GM19455 (cell line): ENCODE results near the gene NRM.
A peak's percentile ranks its signal among the peaks of the same experiment; 100 is the strongest.

Experiments used
- ATAC-seq: cut with Tn5 transposase; IDR thresholded peaks from one replicate; pipeline ENCODE4 v1.9.1; 2021; ENCODE audit not compliant: unreplicated experiment

NRM gene

DNA sequence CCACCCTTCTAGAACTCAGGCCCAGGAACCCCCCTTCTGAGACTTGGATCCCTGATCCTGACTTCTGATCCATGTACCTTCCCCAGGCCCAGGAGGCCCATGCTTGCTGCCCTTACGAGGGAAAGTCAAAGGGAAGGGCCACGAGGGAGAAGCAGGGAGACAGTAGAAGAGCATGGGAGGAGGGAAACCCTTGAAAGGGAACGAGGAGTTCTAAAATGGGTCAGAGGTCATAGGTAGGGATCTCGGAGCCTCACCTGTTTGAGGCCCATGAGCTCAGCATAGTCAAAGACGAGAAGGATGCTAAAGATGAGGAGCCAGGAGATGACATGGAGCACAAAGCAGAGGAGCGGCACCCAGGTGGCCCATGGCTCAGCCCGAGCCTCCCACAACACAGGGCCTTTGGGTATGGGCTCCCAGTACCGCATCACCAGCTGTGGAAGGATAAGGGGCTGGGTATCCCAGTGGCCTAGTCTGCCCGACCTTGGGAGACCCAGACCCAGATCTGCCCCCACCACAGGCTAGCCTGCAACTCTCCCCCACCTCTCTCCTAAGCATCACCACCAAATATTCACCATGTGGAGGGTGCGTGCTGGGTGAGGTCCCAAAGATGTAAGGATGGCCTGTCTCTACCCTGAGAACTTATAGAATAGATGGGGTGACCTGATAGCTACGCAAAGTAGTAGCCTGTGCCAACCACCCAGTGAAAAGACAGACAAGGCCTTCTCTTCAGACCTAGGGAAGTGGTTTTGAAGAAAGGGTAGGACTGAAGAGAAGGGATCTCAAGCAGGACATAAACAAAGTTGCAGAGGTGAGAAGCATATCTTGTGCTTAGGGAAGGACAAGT is 1.5 kb downstream of the NRM start:
- no peak for ATAC-seq

DNA sequence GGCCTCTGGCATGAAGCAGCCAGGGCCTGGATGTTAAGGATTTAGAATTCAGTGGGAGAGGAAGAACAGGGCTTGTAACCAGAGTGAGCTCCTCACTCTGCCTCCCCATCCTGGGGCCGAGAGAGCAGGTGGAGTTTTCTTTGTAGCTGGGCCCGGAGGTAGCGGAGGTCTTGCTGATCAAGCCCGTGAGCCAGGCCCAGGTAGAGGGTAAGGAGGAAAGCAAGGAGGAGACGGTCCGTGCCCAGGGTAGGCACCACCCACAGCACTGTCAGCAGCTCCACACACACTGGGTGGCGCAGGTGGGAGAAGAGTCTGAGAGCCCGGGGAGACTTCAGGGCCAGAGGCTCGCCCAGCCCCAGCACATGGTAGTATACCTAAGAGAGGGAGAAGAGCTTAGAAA is 2.2 kb downstream of the NRM start:
- no peak for ATAC-seq

DNA sequence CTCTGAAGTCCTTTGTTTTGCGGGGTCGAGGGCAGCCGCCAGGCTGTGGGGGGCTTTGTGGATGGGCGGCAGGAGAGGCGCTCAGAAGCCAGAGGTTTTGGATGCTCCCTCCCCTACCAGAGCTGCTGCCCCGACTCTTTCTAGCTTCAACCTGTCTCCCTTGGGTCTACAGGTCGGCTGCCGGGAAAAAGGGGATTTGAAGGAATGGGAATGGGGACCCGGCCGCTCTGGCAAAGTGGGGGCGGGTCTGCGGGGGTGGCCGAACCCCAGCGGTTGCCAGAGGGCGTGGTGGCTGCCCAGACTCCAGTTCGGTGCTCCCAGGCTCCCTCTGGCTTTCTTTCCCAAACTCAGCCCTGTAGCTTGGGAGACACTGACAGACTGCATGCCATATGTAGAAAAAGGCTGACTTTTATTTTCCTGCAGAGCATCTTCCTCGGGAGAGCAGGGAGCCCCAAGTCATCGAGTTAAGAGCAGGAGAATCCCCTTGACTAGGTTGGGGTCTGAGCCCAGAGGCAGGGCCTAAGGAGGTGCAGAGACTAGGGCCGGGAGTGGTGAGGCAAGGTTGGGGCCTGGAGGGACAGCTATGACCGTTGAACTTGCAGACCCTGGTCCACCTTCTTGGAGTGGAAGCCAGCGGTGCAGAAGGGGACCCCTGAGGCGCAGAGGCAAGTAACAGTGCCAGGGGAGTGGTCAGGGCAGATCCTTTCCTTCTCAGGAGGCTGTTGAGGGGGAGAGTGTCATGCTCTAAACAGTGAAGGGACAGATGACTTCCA is 2.9 kb downstream of the NRM start:
- no peak for ATAC-seq

DNA sequence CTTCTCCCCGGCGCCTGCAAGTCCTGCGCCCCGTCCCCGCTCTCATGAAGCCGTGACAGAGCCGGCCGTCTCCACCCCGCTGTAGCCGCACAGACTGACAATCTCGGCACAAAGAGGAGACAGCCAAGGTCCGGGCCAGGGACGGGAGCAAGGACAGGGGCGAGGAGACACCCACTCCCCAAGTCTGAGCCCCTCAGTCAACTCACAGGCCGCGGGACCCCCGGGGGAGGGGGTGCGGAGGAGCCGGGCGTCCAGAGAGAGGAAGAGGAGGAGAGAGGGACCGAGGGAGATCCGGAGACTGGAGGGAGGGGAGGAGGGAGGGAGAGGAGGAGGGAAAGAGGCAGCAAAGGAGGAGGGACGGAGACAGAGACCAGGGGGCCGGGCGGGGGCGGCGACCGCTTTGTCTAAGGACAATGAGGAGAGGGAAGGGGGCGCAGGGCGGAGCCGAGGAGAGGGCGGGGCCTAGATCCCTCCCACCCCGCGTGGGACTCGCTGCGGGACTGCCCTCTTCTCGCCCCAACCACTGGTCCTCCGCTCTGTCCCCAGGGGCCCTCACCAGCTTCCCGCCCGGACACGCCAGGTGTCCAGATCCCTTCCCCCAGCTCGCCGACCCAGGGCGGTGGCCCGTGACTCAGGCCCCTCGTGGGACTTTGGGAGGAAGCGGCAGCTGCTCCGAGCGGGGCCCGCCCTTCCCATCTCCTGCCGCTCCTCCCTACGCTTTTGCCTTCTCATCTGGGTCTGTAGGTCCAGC is 3.7 kb downstream of the NRM start:
- ATAC-seq: peak; percentile 33

GRCh38 chr6:30686009-30686907 is 4.5 kb downstream of the NRM start, which contains the start of gene PPP1R18:
TSS of gene PPP1R18 (minus strand) at chr6:30686645. CDS start at chr6:30686018, 627 bp downstream.
- no peak for ATAC-seq

GRCh38 chr6:30685157-30686008 is 5.4 kb downstream of the NRM start:
- no peak for ATAC-seq

GRCh38 chr6:30684386-30685156 is 6.2 kb downstream of the NRM start:
- no peak for ATAC-seq

- no peak for ATAC-seq
Observed at GRCh38 chr6:30683980-30684338, 6.8 kb downstream of the NRM start.

GRCh38 chr6:30683183-30683979 is 7.4 kb downstream of the NRM start:
- ATAC-seq: no peak

DNA sequence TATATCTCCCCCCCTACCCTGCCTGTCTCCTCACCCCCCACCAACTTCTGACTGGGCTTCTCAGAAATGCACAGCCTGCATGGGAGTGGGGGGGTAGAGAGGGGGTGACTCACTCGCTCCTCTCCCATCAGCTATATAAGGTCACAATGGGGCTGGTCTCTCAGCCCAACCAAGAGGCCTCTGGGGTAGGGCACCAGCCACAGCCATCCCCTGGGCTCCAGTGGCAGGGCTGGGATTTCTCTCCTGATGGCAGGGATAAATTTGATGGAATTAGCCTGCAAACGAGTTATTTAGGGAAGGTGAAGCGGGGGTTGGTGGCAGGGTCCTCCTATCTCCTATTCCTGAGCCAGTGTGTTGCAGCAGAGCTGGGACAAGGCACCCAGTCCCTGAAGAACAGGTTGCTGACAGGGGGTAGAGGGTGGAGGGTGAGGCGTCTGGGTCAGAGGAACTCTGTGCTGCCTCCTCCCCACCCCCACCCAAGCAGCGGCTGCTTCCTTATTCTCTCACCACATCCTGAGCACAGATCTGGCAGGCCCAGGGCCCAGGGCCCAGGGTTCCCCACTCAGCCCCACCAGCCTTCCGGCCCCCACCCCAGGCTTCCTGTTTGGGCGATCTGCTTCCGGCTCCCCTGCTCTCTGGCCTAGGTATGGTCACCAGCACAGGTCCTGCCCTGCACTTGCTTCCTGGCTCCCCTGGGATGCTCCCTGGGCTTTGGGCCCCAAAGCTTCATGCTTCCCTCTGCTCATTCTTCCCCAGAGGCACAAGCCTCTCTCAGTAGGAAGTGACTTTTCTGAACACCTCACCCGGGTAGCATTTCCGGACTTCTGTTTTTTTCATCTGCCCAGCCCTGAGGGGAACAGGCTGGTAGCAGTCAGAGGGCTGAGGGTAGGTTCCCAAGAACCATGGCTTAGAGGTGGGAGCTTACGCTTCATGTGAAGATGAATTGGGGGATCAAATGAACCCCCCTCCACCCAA is 8.4 kb downstream of the NRM start:
- ATAC-seq: peak; percentile 46

DNA sequence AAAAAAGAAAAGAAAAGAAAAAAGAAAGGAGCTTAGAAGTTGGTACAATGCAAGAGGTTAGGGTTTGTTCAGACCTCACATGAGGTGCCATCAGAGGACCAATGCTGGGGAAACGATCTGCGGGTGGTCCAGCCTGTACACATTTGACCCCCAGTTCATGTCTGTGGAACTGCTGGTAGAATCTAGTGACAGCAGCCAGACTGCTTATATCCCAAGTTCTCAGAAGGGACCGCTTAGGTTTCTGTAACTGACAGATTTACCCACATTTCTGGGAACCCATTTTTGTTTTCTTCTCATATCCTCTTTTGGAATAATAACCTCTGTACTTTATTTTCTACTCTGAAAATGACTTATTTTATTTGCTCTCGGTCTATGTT is 9.0 kb downstream of the NRM start:
- no peak for ATAC-seq

DNA sequence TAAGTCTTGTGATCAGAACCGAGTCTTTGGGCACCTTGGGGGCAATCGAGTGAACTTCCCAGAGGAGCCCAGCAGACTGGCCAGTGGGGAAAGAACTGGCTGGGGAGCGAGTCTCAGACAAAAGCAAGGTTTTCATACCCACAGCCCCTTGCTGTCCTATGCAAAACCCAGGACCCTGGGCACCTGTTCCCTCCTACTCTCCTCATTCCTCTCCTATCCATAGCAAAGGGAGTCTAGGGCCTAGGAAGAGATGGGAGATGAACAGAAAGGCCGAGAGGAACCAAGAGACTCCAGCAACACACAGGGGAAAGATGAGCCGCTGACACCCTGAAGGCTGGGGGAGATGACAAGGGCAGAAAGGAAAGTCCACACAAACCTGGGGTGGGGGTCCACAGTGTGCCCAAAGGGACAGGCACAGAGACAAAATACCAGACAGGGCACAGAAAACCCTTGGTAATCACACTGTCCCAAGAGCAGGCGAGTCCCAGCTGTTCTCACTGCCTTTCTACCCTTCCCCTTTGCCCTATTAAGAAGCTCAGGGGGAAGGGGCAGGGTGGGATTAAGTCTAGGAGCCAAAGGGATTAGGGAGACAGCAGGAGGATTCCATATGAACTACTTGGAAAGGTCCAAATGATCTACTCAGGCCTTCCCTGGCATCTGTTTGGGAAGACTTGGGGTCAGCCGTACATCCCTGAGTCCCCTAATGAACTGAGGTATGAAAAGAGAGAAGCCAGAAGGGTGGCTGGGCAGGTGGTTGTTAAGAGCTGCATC is 10.8 kb downstream of the NRM start:
- no peak for ATAC-seq

- no peak for ATAC-seq
Observed at GRCh38 chr6:30678964-30679726, 11.6 kb downstream of the NRM start.

DNA sequence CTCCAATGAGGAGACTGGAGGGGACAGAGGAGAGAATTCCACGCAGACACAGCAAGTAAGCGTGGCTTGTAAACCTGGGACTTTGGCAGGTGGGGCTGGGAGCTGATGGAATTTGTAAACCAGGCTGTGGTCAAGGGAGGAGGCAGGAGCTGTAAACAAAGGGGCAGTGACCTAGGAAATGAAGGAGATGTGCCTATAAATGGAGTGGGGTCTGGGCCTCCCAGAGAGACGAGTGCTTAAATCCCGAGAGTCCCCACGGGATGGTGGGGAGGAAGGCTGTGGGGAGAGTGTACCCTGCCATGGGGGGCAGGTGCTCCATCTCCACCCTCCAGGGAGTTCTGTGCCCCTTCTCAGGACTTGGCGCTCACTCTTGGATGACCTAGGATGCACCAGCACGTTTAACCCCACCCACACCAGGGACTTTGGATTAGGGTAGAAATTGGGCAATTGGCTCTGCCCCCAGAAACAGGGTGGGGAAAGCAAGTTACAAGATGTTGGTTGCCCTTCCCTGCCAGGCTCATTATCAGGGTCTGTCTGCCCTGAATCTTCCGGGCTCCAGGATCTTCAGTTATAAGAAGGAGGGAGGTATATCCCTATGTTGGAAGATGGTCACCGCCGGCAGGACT is 14.0 kb downstream of the NRM start:
- ATAC-seq: no peak
